Measurements from ENCODE around the gene ADAMTSL2.

- TF ChIP-seq CREB1 (CRISPR knock-in tag; IDR thresholded peaks at IDR 0.05) (no peak), JUN (CRISPR knock-in tag; IDR thresholded peaks at IDR 0.05) (no peak), ZNF219 (CRISPR knock-in tag; IDR thresholded peaks at IDR 0.05; ENCODE audit: borderline replicate concordance) (no peak)
Measured at GRCh38 chr9:133560944-133561343, 26.4 kb downstream of the ADAMTSL2 start.
